ENCODE results near the gene CFAP157. TPM values are rescaled to one million over a fixed set of nuclear protein-coding genes. Genes with fewer than 3 reads are reported as not detected.

CFAP157 gene
- total RNA-seq, 2 experiments from 2014 or later: 0.11 TPM; not detected in 1

- Mint-ChIP-seq H3K36me3 (ENCODE audit: low read depth) (no peaks in the 10 kb centered on the region), H3K27me3 (no peaks in the 10 kb centered on the region), H3K9me3 (no peaks in the 10 kb centered on the region), H3K4me1 (ENCODE audit: low read depth) (no peaks in the 10 kb centered on the region), H3K27ac (no peak overlapping the region), H3K4me3 (no peak overlapping the region)
- intact Hi-C loops (cut with micrococcal nuclease): no loop called here
- ChIA-PET POLR2A (no interaction called here), CTCF (interaction anchor here (1.6 kb wide), 1 partner anchor 44 kb away, joined by 8 read pairs; the partner anchor contains the start of gene TOR2A)
- TF ChIP-seq CTCF (IDR thresholded peaks at IDR 0.05): no peak
- DNase-seq: no peak
- ATAC-seq: no peak
Observed at GRCh38 chr9:127690735-127691134, 16.1 kb upstream of the CFAP157 start.

GRCh38 chr9:127692071-127692470 lies 14.7 kb upstream of the CFAP157 start:
- H3K27me3 Mint-ChIP-seq: no peaks in the 10 kb centered on the region
- H3K4me3 Mint-ChIP-seq: no peak overlapping the region
- no peaks in the 10 kb centered on the region for H3K4me1 Mint-ChIP-seq (ENCODE audit: low read depth)
- ATAC-seq (no peak), DNase-seq (no peak)
- ChIA-PET POLR2A (interaction anchor here (1.4 kb wide), 1 partner anchor 10 kb away, joined by 5 read pairs; no protein-coding TSS in a partner anchor), CTCF (interaction anchor here (1.7 kb wide), 1 partner anchor 42 kb away, joined by 8 read pairs; the partner anchor contains the start of gene TOR2A)
- H3K27ac Mint-ChIP-seq: no peak overlapping the region
- intact Hi-C loops (cut with micrococcal nuclease): no loop called here
- H3K36me3 Mint-ChIP-seq (ENCODE audit: low read depth): no peaks in the 10 kb centered on the region
- TF ChIP-seq CTCF (IDR thresholded peaks at IDR 0.05): no peak
- H3K9me3 Mint-ChIP-seq: no peaks in the 10 kb centered on the region

GRCh38 chr9:127693143-127693542 lies 13.6 kb upstream of the CFAP157 start:
- DNase-seq (no peak), ATAC-seq (no peak)
- POLR2A ChIA-PET: interaction anchor here (1.0 kb wide), 1 partner anchor 17 kb away, joined by 4 read pairs; no protein-coding TSS in a partner anchor
- no peaks in the 10 kb centered on the region for H3K27me3 Mint-ChIP-seq
- no peak overlapping the region for H3K27ac Mint-ChIP-seq
- no peaks in the 10 kb centered on the region for H3K36me3 Mint-ChIP-seq (ENCODE audit: low read depth)
- CTCF ChIA-PET: interaction anchor here (1.7 kb wide), 1 partner anchor 41 kb away, joined by 8 read pairs; the partner anchor contains the start of gene TOR2A
- H3K4me3 Mint-ChIP-seq: no peak overlapping the region
- no peak for TF ChIP-seq CTCF (IDR thresholded peaks at IDR 0.05)
- H3K4me1 Mint-ChIP-seq (ENCODE audit: low read depth): no peaks in the 10 kb centered on the region
- H3K9me3 Mint-ChIP-seq: no peaks in the 10 kb centered on the region
- intact Hi-C loops (cut with micrococcal nuclease): no loop called here

GRCh38 chr9:127693697-127694096 lies 13.1 kb upstream of the CFAP157 start:
- no peak overlapping the region for H3K27ac Mint-ChIP-seq
- TF ChIP-seq CTCF (IDR thresholded peaks at IDR 0.05): no peak
- CTCF ChIA-PET: no interaction called here
- H3K4me3 Mint-ChIP-seq: no peak overlapping the region
- H3K27me3 Mint-ChIP-seq: no peaks in the 10 kb centered on the region
- no peak for ATAC-seq
- H3K36me3 Mint-ChIP-seq (ENCODE audit: low read depth): no peaks in the 10 kb centered on the region
- no peaks in the 10 kb centered on the region for H3K4me1 Mint-ChIP-seq (ENCODE audit: low read depth)
- no peaks in the 10 kb centered on the region for H3K9me3 Mint-ChIP-seq
- intact Hi-C loops (cut with micrococcal nuclease): no loop called here
- POLR2A ChIA-PET: interaction anchor here (1.0 kb wide), 1 partner anchor 16 kb away, joined by 4 read pairs; no protein-coding TSS in a partner anchor
- DNase-seq: no peak

- TF ChIP-seq CTCF (IDR thresholded peaks at IDR 0.05): no peak
- DNase-seq (no peak), ATAC-seq (no peak)
- H3K4me3 Mint-ChIP-seq: no peak overlapping the region
- no peak overlapping the region for H3K27ac Mint-ChIP-seq
- no peaks in the 10 kb centered on the region for H3K36me3 Mint-ChIP-seq (ENCODE audit: low read depth)
- CTCF ChIA-PET: interaction anchor here (1.8 kb wide), 1 partner anchor 39 kb away, joined by 4 read pairs; the partner anchor contains the start of gene TOR2A
- H3K9me3 Mint-ChIP-seq: no peaks in the 10 kb centered on the region
- intact Hi-C loops (cut with micrococcal nuclease): no loop called here
- no peaks in the 10 kb centered on the region for H3K27me3 Mint-ChIP-seq
- POLR2A ChIA-PET: interaction anchor here (0.9 kb wide), 1 partner anchor 20 kb away, joined by 3 read pairs; the partner anchor contains the start of gene PTRH1
- peaks cover 10% of the 10 kb centered on the region for H3K4me1 Mint-ChIP-seq (ENCODE audit: low read depth)
Observed at GRCh38 chr9:127694890-127695720, 11.7 kb upstream of the CFAP157 start.
